DOHH2 (cell line): ENCODE measurements around the gene AUH.

ENCODE experiments used
- H3F3A ChIP-seq: fragments of 200-600 bp; sonication (generic), shearing (Covaris generic); 2 replicates; pipeline ENCODE4 v1.6.0; 2016; ENCODE audit warnings: antibody characterized with exemption, mild to moderate bottlenecking; ENCODE audit not compliant: control insufficient read depth, insufficient read depth
- H3K27ac ChIP-seq: fragments of 200-600 bp; sonication (generic); 2 replicates; pipeline ENCODE4 v1.5.1; 2014; ENCODE audit warnings: low read depth, mild to moderate bottlenecking, low read length, moderate library complexity
- H3K27me3 ChIP-seq: fragments of 200-600 bp; sonication (generic); 2 replicates; pipeline ENCODE4 v1.6.1; 2014; ENCODE audit warnings: mild to moderate bottlenecking, low read length, mixed read lengths; ENCODE audit not compliant: control insufficient read depth
- H3K36me3 ChIP-seq: fragments of 200-600 bp; sonication (generic); 2 replicates; pipeline ENCODE4 v1.6.1; 2014; ENCODE audit warnings: mild to moderate bottlenecking, low read length, moderate library complexity, mixed read lengths; ENCODE audit not compliant: control insufficient read depth
- H3K4me1 ChIP-seq: fragments of 200-600 bp; sonication (generic); 2 replicates; pipeline ENCODE4 v1.6.1; 2014; ENCODE audit warnings: mild to moderate bottlenecking, low read length, mixed read lengths; ENCODE audit not compliant: control insufficient read depth
- H3K4me2 ChIP-seq: fragments of 200-600 bp; sonication (generic); 2 replicates; pipeline ENCODE4 v1.6.0; 2014; ENCODE audit warnings: mild to moderate bottlenecking, low read length, moderate library complexity
- H3K4me3 ChIP-seq: fragments of 200-600 bp; sonication (generic); 2 replicates; pipeline ENCODE4 v1.5.1; 2014; ENCODE audit warnings: mild to moderate bottlenecking, low read length, mixed read lengths
- H3K79me2 ChIP-seq: fragments of 200-600 bp; sonication (generic); 2 replicates; pipeline ENCODE4 v1.6.1; 2014; ENCODE audit warnings: mild to moderate bottlenecking, low read length, mixed read lengths; ENCODE audit not compliant: control insufficient read depth
- H3K9me2 ChIP-seq: fragments of 200-600 bp; sonication (generic); replicated peaks from 2 replicates; pipeline ENCODE4 v1.6.1; 2014; ENCODE audit warnings: mild to moderate bottlenecking, low read length, mixed read lengths; ENCODE audit not compliant: control insufficient read depth
- H3K9me3 ChIP-seq: fragments of 200-600 bp; sonication (generic); 2 replicates; pipeline ENCODE4 v1.6.1; 2014; ENCODE audit warnings: antibody characterized with exemption, low read length, mixed read lengths; ENCODE audit not compliant: control insufficient read depth, insufficient read depth
- H4K20me1 ChIP-seq: fragments of 200-600 bp; sonication (generic); 2 replicates; pipeline ENCODE4 v1.6.0; 2014; ENCODE audit warnings: low read depth, mild to moderate bottlenecking, antibody characterized with exemption, low read length, moderate library complexity; ENCODE audit not compliant: control insufficient read depth, insufficient read depth
- EZH2phosphoT487 ChIP-seq: fragments of 200-600 bp; sonication (generic); IDR thresholded peaks from 2 replicates; pipeline ENCODE4 v1.6.1; 2017; ENCODE audit warnings: borderline replicate concordance, mild to moderate bottlenecking, antibody characterized with exemption, low read length, moderate library complexity, mixed read lengths
- TF ChIP-seq, protein P1 (sequence below): fragments of 200-600 bp; sonication (generic); IDR thresholded peaks from one replicate; pipeline ENCODE4 v1.5.1; 2014; ENCODE audit warnings: antibody characterized with exemption, mild to moderate bottlenecking, low read depth, low read length; ENCODE audit not compliant: poor library complexity, severe bottlenecking

Gene AUH

DNA sequence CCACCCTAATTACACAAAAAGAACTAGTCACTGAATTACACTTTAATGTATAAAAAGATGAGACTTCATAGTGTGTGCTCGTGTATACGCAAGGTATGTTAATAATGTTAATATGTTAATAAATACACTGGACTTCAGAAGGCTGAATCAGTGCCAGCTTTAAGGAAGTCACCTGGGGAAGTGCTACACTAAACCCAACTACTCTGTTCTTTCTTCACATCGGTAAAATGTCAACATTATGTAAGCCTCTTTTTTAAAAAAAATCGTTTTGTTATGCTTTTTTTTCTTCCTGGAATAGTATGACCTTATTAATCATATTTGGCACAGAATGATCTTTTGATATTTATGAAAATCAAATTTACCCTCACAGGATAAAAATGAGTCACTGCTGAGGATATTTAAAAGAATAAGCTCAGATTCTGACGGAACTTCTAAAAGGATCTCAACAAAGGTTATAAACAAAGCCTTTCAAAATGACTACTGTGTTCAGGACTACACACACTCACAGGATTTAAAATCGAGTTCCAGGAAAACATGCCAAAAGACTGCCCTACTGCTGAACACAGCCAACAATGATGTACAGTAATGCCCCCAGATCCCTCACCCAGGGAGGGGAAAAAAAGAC is 75.9 kb downstream of the AUH start:
- Histone ChIP-seq H4K20me1 (no peaks in the 10 kb centered on the region), H3K9me2 (no peaks in the 10 kb centered on the region), H3K4me2 (no peak overlapping the region), H3K4me3 (no peak overlapping the region), H3K4me1 (peaks cover 9% of the 10 kb centered on the region), H3K9me3 (no peaks in the 10 kb centered on the region), H3K36me3 (no peaks in the 10 kb centered on the region), H3K27me3 (no peaks in the 10 kb centered on the region), H3K79me2 (no peaks in the 10 kb centered on the region), H3K27ac (no peak overlapping the region), H3F3A (no peaks in the 10 kb centered on the region)
- TF ChIP-seq, protein P1, sequence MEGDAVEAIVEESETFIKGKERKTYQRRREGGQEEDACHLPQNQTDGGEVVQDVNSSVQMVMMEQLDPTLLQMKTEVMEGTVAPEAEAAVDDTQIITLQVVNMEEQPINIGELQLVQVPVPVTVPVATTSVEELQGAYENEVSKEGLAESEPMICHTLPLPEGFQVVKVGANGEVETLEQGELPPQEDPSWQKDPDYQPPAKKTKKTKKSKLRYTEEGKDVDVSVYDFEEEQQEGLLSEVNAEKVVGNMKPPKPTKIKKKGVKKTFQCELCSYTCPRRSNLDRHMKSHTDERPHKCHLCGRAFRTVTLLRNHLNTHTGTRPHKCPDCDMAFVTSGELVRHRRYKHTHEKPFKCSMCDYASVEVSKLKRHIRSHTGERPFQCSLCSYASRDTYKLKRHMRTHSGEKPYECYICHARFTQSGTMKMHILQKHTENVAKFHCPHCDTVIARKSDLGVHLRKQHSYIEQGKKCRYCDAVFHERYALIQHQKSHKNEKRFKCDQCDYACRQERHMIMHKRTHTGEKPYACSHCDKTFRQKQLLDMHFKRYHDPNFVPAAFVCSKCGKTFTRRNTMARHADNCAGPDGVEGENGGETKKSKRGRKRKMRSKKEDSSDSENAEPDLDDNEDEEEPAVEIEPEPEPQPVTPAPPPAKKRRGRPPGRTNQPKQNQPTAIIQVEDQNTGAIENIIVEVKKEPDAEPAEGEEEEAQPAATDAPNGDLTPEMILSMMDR = no peak
- no peak for TF ChIP-seq EZH2phosphoT487

DNA sequence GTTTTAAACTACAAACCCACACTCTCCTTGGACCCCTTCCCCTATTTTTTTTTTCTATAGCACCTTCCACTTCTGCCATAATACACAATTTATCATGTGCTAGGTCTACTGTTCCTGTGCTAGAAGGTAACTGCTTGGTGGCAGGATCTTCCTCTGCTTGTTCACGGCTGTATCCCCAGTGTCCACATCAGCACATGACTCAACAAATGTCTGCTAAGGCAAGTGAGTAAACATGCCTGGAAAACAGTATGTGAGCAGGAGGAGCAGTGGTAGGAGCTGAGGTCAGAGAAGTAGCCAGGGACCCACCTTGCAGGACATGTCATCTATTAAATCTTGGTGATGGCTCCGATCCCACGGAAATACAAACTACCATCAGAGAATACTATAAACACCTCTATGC is 79.4 kb downstream of the AUH start:
- Histone ChIP-seq H3K4me1 (no peaks in the 10 kb centered on the region), H3K27me3 (no peaks in the 10 kb centered on the region), H3K9me3 (no peaks in the 10 kb centered on the region), H3K36me3 (no peaks in the 10 kb centered on the region), H3F3A (no peaks in the 10 kb centered on the region), H3K4me2 (no peak overlapping the region), H3K4me3 (no peak overlapping the region), H3K9me2 (no peaks in the 10 kb centered on the region), H3K27ac (no peak overlapping the region), H4K20me1 (no peaks in the 10 kb centered on the region), H3K79me2 (no peaks in the 10 kb centered on the region)
- no peak for TF ChIP-seq EZH2phosphoT487
- TF ChIP-seq, protein P1 = no peak

DNA sequence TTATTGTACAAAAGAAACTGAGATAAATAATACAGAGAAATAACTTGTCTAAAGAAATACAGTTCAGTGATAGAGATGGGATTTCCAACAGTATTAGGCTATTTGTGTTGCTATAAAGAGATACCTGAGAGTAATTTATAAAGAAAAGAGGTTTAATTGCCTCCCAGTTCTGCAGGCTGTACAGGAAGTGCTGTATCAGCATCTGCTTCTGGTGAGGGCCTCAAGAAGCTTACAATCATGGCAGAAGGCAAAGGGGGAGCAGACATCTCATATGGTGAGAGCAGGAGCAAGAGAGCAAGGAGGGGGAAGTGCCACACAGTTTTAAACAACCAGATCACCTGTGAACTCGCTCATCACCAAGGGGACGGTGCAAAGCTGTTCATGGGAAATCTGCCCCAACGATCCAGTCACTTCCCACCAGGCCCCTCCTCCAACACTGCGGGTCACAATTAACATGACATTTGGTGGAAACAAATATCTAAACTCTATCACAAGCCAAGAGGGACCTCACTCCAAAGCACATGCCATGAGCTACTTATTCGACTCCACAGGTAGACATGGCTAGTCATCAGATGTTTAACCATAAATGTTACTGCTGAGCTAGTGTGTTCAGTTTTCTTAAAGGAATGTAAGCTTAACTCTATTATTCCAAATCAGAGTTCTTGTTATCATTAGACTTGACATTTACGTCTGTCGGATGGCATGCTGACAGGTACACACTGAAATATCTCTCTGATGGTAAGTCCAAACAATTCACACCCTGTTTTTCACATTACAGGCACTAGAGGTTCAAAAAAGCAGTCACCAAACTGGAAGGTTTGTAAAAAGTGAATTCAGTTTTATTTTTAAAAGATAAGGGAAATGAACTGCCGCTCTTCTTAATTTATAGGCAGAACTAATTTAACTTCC is 82.2 kb downstream of the AUH start:
- no peaks in the 10 kb centered on the region for H3K9me3 ChIP-seq
- H4K20me1 ChIP-seq = no peaks in the 10 kb centered on the region
- no peaks in the 10 kb centered on the region for H3K79me2 ChIP-seq
- H3K4me1 ChIP-seq = no peaks in the 10 kb centered on the region
- no peaks in the 10 kb centered on the region for H3K27me3 ChIP-seq
- H3K9me2 ChIP-seq = no peaks in the 10 kb centered on the region
- no peaks in the 10 kb centered on the region for H3K36me3 ChIP-seq
- TF ChIP-seq EZH2phosphoT487 = no peak
- TF ChIP-seq, protein P1 = no peak
- no peaks in the 10 kb centered on the region for H3F3A ChIP-seq
- no peak overlapping the region for H3K27ac ChIP-seq
- H3K4me2 ChIP-seq = no peak overlapping the region
- no peak overlapping the region for H3K4me3 ChIP-seq
